IgD-negative memory B cell (primary cell): ENCODE measurements around the gene CARMIL3. TPM values are rescaled to one million over a fixed set of nuclear protein-coding genes. Genes with fewer than 3 reads are reported as not detected.
A peak's percentile ranks its signal among the peaks of the same experiment; 100 is the strongest.

ENCODE experiments used
- H3K27ac Mint-ChIP-seq, 3 donors: one replicate each; pipeline ENCODE4 v1.8.0; 2020 to 2022; ENCODE audit warnings: mild to moderate bottlenecking in 3 of 3, mixed read lengths in 3 of 3, moderate library complexity in 1 of 3
- H3K27me3 Mint-ChIP-seq: one replicate; pipeline ENCODE4 v1.8.0; 2021; ENCODE audit warnings: mixed read lengths
- H3K36me3 Mint-ChIP-seq: one replicate; pipeline ENCODE4 v1.8.0; 2020; ENCODE audit warnings: mild to moderate bottlenecking, mixed read lengths
- H3K4me1 Mint-ChIP-seq, 3 donors: one replicate each; pipeline ENCODE4 v1.8.0; 2020 to 2022; ENCODE audit warnings: mixed read lengths in 3 of 3, mild to moderate bottlenecking in 1 of 3
- H3K4me3 Mint-ChIP-seq, 4 donors: one replicate each; pipeline ENCODE4 v1.8.0; 2020 to 2022; ENCODE audit warnings: mild to moderate bottlenecking in 4 of 4, mixed read lengths in 4 of 4, moderate library complexity in 3 of 4
- H3K9me3 Mint-ChIP-seq, 3 donors: one replicate each; pipeline ENCODE4 v1.8.0; 2020 to 2021; ENCODE audit warnings: mixed read lengths in 3 of 3, mild to moderate bottlenecking in 1 of 3
- polyA plus RNA-seq: library from polyadenylated mRNA; unstranded; fragments of 300-500 nt; fragmentation: Illumina TruSeq; gene quantifications from one replicate; pipeline ENCODE4 v1.2.3, GENCODE V29; 2021

CARMIL3 gene
- polyA plus RNA-seq, 1 donor from 2014 or later = 0.35 TPM

DNA sequence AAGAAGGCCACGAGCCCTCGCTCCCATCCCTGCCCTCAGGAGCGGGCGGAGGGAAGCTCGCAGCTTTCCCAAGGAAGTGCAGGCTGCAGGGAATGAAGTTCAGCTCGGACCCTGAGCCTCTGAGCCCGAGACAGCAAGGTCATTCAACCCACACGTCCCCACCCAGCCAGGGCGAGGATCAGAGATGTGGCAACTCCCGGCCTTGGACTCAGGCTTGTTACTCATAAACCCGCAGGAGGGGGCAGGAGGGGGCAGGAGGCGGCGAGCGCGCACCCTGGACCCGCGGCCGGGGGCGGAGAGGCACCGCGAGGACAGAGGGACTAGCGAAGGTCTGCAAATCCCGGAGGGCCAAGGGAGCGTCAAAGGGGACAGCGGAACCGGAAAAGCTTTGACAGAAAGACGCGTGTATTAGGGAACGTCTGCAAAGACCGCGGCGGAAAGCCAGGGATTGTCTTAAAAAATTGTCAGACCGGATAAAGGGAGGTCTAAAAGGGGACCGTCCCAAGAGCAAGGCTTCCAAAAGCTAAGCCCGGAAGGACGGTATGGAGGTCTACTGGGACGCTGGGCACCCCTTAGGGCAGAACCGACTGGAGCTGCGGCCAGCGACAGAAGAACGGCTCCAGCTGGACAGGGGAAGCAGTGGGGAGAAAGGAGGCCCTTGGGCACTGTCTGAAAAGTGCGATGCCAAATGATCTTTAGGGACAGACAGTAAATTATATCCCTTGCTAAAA is 62.2 kb downstream of the CARMIL3 start:
- peaks cover 2% of the 10 kb centered on the region for H3K36me3 Mint-ChIP-seq
- H3K27me3 Mint-ChIP-seq = no peaks in the 10 kb centered on the region
- no peaks in the 10 kb centered on the region for H3K9me3 Mint-ChIP-seq
- peak overlapping the region; percentile 98 to 100 (median 100) for H3K27ac Mint-ChIP-seq
- H3K4me1 Mint-ChIP-seq = peaks cover 18 to 23% (median 22%) of the 10 kb centered on the region in 3 donors
- peak overlapping the region; percentile 95 to 100 (median 98) for H3K4me3 Mint-ChIP-seq

DNA sequence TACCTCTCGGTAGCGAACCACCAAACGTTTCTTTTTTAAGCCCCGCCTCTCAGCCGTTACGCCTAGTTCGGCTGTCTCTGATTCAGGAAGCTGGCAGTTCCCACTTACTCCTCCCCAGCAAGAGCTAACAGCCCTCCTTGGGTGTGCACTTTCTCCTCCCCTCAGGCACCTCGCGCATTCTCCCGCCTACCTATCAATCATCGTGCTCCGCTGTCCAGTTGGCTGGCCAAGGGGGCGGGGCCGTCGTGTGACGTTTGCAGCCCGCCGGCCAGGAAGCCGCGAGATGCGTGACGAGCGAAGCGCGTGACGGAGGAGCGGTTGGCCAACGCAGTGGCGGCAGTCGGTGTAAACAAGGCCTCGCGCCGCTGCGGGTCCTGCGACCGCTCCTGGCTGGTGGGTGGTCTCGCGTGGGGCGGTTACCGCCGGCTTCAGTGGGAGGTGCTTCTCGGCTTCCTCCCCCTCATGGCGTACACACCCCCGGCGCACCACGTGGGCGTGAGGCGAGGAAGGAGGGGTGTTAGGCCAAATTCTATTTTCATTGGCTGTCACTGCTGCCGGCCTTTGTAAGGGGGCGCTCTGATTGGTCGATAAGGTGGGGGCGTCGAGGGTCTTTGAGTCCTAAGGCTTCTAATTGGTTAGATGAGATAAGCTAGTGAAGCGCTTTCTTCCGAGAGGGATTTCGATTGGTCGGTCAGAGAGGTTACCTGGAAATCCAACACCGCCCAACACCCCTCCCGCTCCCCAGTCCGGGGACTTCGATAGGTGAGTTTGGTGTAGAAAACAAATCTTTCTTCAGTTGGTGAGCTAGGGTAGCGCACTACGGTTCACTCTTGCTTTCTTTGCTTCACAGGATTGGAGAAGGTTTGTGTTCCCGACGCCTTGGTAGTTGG is 63.0 kb downstream of the CARMIL3 start, which contains the start of the genes DCAF11 and NRL:
DCAF11 (plus strand) TSS at position 246 of the 890 bp plus-strand sequence. CDS start 818 bp downstream, outside the sequence.
NRL (minus strand) TSS at position 418 of the 890 bp plus-strand sequence. CDS start 32,101 bp downstream, outside the sequence.
- Mint-ChIP-seq H3K4me1 (peaks cover 17 to 21% (median 20%) of the 10 kb centered on the region in 3 donors), H3K36me3 (peaks cover 2% of the 10 kb centered on the region), H3K27ac (peak within 1 kb of the TSS; percentile 98 to 100 (median 100)), H3K9me3 (no peaks in the 10 kb centered on the region), H3K27me3 (no peaks in the 10 kb centered on the region), H3K4me3 (peak within 1 kb of the TSS; percentile 95 to 100 (median 98))

DNA sequence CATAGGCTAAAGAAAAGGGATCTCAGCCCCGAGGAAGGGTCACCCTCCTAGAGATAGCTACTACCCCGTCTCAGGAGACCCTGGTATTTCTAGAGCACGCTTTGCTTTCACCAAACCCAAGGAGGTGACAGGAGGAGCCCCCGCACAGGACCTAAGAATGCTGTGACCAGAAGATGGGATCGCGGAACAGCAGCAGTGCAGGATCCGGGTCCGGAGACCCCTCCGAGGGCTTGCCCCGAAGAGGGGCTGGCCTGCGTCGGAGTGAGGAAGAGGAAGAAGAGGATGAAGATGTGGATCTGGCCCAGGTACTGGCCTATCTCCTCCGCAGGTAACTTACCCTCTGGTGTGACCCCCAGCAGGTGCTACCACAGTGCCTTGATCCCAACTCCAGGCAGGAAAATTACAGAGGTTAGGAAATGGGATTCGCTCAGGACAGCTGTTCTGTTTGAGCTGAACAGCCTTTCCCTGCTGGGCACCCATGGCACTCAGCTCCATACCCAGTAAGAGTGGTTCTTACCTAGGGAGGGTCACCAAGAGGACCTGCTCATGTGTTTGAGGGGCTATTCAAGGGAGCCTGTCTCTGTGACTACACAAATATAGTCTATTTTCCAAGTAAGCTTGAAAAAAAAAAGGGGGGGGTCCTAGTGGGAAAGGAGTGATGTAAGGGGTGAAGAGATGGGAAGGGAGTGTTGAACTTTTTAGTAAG is 63.8 kb downstream of the CARMIL3 start:
- Mint-ChIP-seq H3K4me3 (peak overlapping the region; percentile 95 to 100 (median 98)), H3K27me3 (no peaks in the 10 kb centered on the region), H3K27ac (peak overlapping the region; percentile 98 to 100 (median 100)), H3K9me3 (no peaks in the 10 kb centered on the region), H3K4me1 (peaks cover 17 to 21% (median 20%) of the 10 kb centered on the region in 3 donors), H3K36me3 (peaks cover 2% of the 10 kb centered on the region)

DNA sequence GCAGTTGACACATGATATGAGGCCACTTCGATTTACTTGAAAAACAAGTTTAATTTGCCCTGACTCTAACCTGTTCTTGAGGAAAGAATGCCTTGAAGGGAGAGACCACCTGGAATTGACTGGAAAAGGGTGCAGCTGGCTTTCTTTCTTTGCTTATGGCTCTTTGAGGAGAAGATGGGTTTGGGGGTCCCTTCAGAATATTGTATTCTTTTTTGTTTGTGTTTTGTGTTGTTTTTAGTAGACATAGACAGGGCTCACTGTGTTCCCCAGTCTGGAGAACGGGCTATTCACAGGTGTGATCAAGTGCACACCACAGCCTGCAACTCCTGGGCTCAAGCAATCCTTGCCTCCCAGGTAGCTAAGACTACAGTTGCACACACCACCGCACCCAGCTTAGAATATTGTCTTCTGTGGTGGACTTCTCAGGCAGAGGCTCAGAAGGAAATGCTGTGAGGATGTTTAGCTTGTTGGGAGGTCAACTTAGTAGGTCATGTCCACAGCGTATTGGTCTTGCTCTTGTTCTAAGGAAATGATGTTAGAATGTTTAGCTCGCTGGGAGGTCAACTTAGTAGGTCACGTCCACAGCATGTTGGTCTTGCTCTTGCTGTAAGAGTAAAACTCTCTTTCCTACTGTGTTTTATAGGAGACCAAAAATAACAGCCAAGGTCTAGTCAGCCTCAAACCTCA is 64.5 kb downstream of the CARMIL3 start:
- Mint-ChIP-seq H3K27me3 (no peaks in the 10 kb centered on the region), H3K36me3 (peaks cover 2% of the 10 kb centered on the region), H3K4me3 (peak overlapping the region; percentile 95 to 100 (median 98)), H3K9me3 (no peaks in the 10 kb centered on the region), H3K27ac (peak overlapping the region; percentile 13 to 98 (median 87)), H3K4me1 (peaks cover 17 to 21% (median 20%) of the 10 kb centered on the region in 3 donors)

DNA sequence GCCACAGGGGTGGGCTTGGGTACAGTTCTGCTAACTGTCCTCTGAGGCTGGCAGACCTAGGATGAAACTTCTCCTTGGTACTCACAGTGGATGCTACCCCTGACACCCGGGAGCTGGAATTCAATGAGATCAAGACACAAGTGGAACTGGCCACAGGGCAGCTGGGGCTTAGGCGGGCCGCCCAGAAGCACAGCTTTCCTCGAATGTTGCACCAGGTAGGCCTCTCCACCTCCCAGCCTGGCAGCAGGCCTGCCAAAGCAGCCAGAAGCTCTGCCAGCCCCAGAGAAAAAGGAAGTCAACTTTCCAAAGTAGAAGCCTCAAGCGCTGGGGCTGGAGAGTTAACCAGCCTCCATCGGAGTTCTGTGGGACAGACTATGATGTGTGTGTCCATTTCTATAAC is 65.4 kb downstream of the CARMIL3 start:
- peak overlapping the region in 1 of 4 donors; percentile 41 for H3K4me3 Mint-ChIP-seq
- H3K27me3 Mint-ChIP-seq = no peaks in the 10 kb centered on the region
- no peak overlapping the region for H3K27ac Mint-ChIP-seq
- peaks cover 17 to 24% (median 23%) of the 10 kb centered on the region in 3 donors for H3K4me1 Mint-ChIP-seq
- H3K36me3 Mint-ChIP-seq = peaks cover 2% of the 10 kb centered on the region
- H3K9me3 Mint-ChIP-seq = no peaks in the 10 kb centered on the region

Other genes starting within 250 kb of the CARMIL3 start
- 29.8 TPM for gene DHRS4, start 98.2 kb upstream of the CARMIL3 start, polyA plus RNA-seq
- gene DHRS4L2, start 63.1 kb upstream of the CARMIL3 start, polyA plus RNA-seq = 14.6 TPM
- not detected for gene CPNE6, start 19.6 kb downstream of the CARMIL3 start, polyA plus RNA-seq
- 50.2 TPM for gene PCK2, start 42.3 kb downstream of the CARMIL3 start, polyA plus RNA-seq
- gene DCAF11, start 62.8 kb downstream of the CARMIL3 start, polyA plus RNA-seq = 74.5 TPM
- 2.6 TPM for gene NRL, start 62.9 kb downstream of the CARMIL3 start, polyA plus RNA-seq
- gene FITM1, start 78.7 kb downstream of the CARMIL3 start, polyA plus RNA-seq = 1.1 TPM
- 804 TPM for gene PSME1, start 84.2 kb downstream of the CARMIL3 start, polyA plus RNA-seq
- gene EMC9, start 89.6 kb downstream of the CARMIL3 start, polyA plus RNA-seq = 18.2 TPM
- 328 TPM for gene PSME2, start 94.6 kb downstream of the CARMIL3 start, polyA plus RNA-seq
- gene RNF31, start 95.5 kb downstream of the CARMIL3 start, polyA plus RNA-seq = 54.3 TPM
- gene IRF9, start 109.3 kb downstream of the CARMIL3 start, polyA plus RNA-seq = 136 TPM
- 12.5 TPM for gene REC8, start 120.1 kb downstream of the CARMIL3 start, polyA plus RNA-seq
- 15.8 TPM for gene IPO4, start 136.8 kb downstream of the CARMIL3 start, polyA plus RNA-seq
- 25.1 TPM for gene TM9SF1, start 143.4 kb downstream of the CARMIL3 start, polyA plus RNA-seq
- 0.84 TPM for gene TSSK4, start 153.7 kb downstream of the CARMIL3 start, polyA plus RNA-seq
- 170 TPM for gene CHMP4A, start 161.5 kb downstream of the CARMIL3 start, polyA plus RNA-seq
- 33.5 TPM for gene MDP1, start 164.1 kb downstream of the CARMIL3 start, polyA plus RNA-seq
- 273 TPM for gene NEDD8, start 180.4 kb downstream of the CARMIL3 start, polyA plus RNA-seq
- 64.1 TPM for gene GMPR2, start 180.9 kb downstream of the CARMIL3 start, polyA plus RNA-seq
- 186 TPM for gene TINF2, start 190.6 kb downstream of the CARMIL3 start, polyA plus RNA-seq
- not detected for gene TGM1, start 211.2 kb downstream of the CARMIL3 start, polyA plus RNA-seq
- 37.9 TPM for gene RABGGTA, start 219.6 kb downstream of the CARMIL3 start, polyA plus RNA-seq
- 27.3 TPM for gene DHRS1, start 247.8 kb downstream of the CARMIL3 start, polyA plus RNA-seq
- gene NOP9, start 247.8 kb downstream of the CARMIL3 start, polyA plus RNA-seq = 1.6 TPM